HUES6 (cell line): ENCODE data around the gene NACA2.
"Not testable (repeated sequence)": the region's sequence is repeated elsewhere in the genome, so short reads cannot be mapped to it uniquely, and the experiment has no call there.

Source experiments
- H3K27ac ChIP-seq: 2 replicates; pipeline ENCODE4 v1.7.0; 2013; ENCODE audit warnings: low read depth, mild to moderate bottlenecking, low read length, inconsistent platforms
- H3K27me3 ChIP-seq: 2 replicates; pipeline ENCODE4 v1.6.1; 2013; ENCODE audit warnings: low read length; ENCODE audit not compliant: control insufficient read depth, insufficient read depth
- H3K36me3 ChIP-seq: 2 replicates; pipeline ENCODE4 v1.6.1; 2013; ENCODE audit warnings: low read length; ENCODE audit not compliant: control insufficient read depth, insufficient read depth
- H3K4me1 ChIP-seq: 2 replicates; pipeline ENCODE4 v1.6.1; 2013; ENCODE audit warnings: low read length; ENCODE audit not compliant: control insufficient read depth, insufficient read depth
- H3K4me3 ChIP-seq: 2 replicates; pipeline ENCODE4 v1.5.1; 2013; ENCODE audit warnings: low read depth, low read length
- H3K9ac ChIP-seq: one replicate; pipeline ENCODE4 v1.6.1; 2013; ENCODE audit warnings: mild to moderate bottlenecking, low read length
- H3K9me3 ChIP-seq: 2 replicates; pipeline ENCODE4 v1.6.1; 2013; ENCODE audit warnings: low read depth, low read length; ENCODE audit not compliant: control insufficient read depth, insufficient read depth

The NACA2 gene

GRCh38 chr17:61586622-61587021 is 4.4 kb downstream of the NACA2 start:
- H3K36me3 ChIP-seq, H3K9me3 ChIP-seq, H3K27me3 ChIP-seq, H3K27ac ChIP-seq, H3K9ac ChIP-seq, H3K4me1 ChIP-seq, H3K4me3 ChIP-seq: not testable (repeated sequence)

- no peaks in the 10 kb centered on the region for H3K4me1 ChIP-seq
- no peaks in the 10 kb centered on the region for H3K36me3 ChIP-seq
- H3K4me3 ChIP-seq = no peak overlapping the region
- no peaks in the 10 kb centered on the region for H3K9me3 ChIP-seq
- H3K27me3 ChIP-seq = no peaks in the 10 kb centered on the region
- H3K9ac ChIP-seq = no peak overlapping the region
- no peak overlapping the region for H3K27ac ChIP-seq
Measured at GRCh38 chr17:61586031-61586566, 4.9 kb downstream of the NACA2 start.

GRCh38 chr17:61584866-61585265 is 6.2 kb downstream of the NACA2 start:
- H3K36me3 ChIP-seq = no peaks in the 10 kb centered on the region
- H3K9me3 ChIP-seq = no peaks in the 10 kb centered on the region
- no peak overlapping the region for H3K27ac ChIP-seq
- H3K27me3 ChIP-seq = no peaks in the 10 kb centered on the region
- no peaks in the 10 kb centered on the region for H3K4me1 ChIP-seq
- H3K4me3 ChIP-seq = no peak overlapping the region
- no peak overlapping the region for H3K9ac ChIP-seq

- Histone ChIP-seq H3K9me3 (no peaks in the 10 kb centered on the region), H3K9ac (no peak overlapping the region), H3K36me3 (no peaks in the 10 kb centered on the region), H3K27ac (no peak overlapping the region), H3K4me1 (no peaks in the 10 kb centered on the region), H3K4me3 (no peak overlapping the region), H3K27me3 (no peaks in the 10 kb centered on the region)
Measured at GRCh38 chr17:61584266-61584665, 6.8 kb downstream of the NACA2 start.

GRCh38 chr17:61583660-61584264 is 7.3 kb downstream of the NACA2 start:
- no peak overlapping the region for H3K27ac ChIP-seq
- no peak overlapping the region for H3K4me3 ChIP-seq
- no peaks in the 10 kb centered on the region for H3K9me3 ChIP-seq
- no peak overlapping the region for H3K9ac ChIP-seq
- H3K4me1 ChIP-seq = no peaks in the 10 kb centered on the region
- H3K27me3 ChIP-seq = no peaks in the 10 kb centered on the region
- no peaks in the 10 kb centered on the region for H3K36me3 ChIP-seq

GRCh38 chr17:61583242-61583641 is 7.8 kb downstream of the NACA2 start:
- Histone ChIP-seq H3K27me3 (no peaks in the 10 kb centered on the region), H3K9me3 (no peaks in the 10 kb centered on the region), H3K4me3 (no peak overlapping the region), H3K4me1 (no peaks in the 10 kb centered on the region), H3K36me3 (no peaks in the 10 kb centered on the region), H3K27ac (no peak overlapping the region), H3K9ac (no peak overlapping the region)

GRCh38 chr17:61582593-61582992 is 8.4 kb downstream of the NACA2 start:
- Histone ChIP-seq H3K27me3 (no peaks in the 10 kb centered on the region), H3K4me1 (no peaks in the 10 kb centered on the region), H3K4me3 (no peak overlapping the region), H3K9me3 (no peaks in the 10 kb centered on the region), H3K27ac (no peak overlapping the region), H3K36me3 (no peaks in the 10 kb centered on the region), H3K9ac (no peak overlapping the region)

GRCh38 chr17:61581611-61582349 is 9.2 kb downstream of the NACA2 start:
- Histone ChIP-seq H3K9ac (no peak overlapping the region), H3K9me3 (no peaks in the 10 kb centered on the region), H3K4me1 (no peaks in the 10 kb centered on the region), H3K27me3 (no peaks in the 10 kb centered on the region), H3K4me3 (no peak overlapping the region), H3K36me3 (no peaks in the 10 kb centered on the region), H3K27ac (no peak overlapping the region)

- Histone ChIP-seq H3K9me3 (no peaks in the 10 kb centered on the region), H3K27me3 (no peaks in the 10 kb centered on the region), H3K4me3 (no peak overlapping the region), H3K4me1 (no peaks in the 10 kb centered on the region), H3K36me3 (no peaks in the 10 kb centered on the region), H3K27ac (no peak overlapping the region), H3K9ac (no peak overlapping the region)
Measured at GRCh38 chr17:61580502-61580901, 10.5 kb downstream of the NACA2 start.

GRCh38 chr17:61579961-61580360 is 11.1 kb downstream of the NACA2 start:
- no peak overlapping the region for H3K27ac ChIP-seq
- H3K9ac ChIP-seq = no peak overlapping the region
- no peaks in the 10 kb centered on the region for H3K4me1 ChIP-seq
- no peak overlapping the region for H3K4me3 ChIP-seq
- no peaks in the 10 kb centered on the region for H3K36me3 ChIP-seq
- H3K27me3 ChIP-seq = no peaks in the 10 kb centered on the region
- no peaks in the 10 kb centered on the region for H3K9me3 ChIP-seq

- Histone ChIP-seq H3K27me3 (no peaks in the 10 kb centered on the region), H3K4me1 (no peaks in the 10 kb centered on the region), H3K9ac (no peak overlapping the region), H3K9me3 (no peaks in the 10 kb centered on the region), H3K4me3 (no peak overlapping the region), H3K27ac (no peak overlapping the region), H3K36me3 (no peaks in the 10 kb centered on the region)
Measured at GRCh38 chr17:61579347-61579746, 11.7 kb downstream of the NACA2 start.
